HG02759 (cell line): Measurements from ENCODE around the gene IFNL4.
"Not testable (repeated sequence)": the region's sequence is repeated elsewhere in the genome, so short reads cannot be mapped to it uniquely, and the experiment has no call there.

Experiments
- ATAC-seq: cut with Tn5 transposase; IDR thresholded peaks from one replicate; pipeline ENCODE4 v1.9.1; 2021; ENCODE audit warnings: mild to moderate bottlenecking, moderate library complexity; ENCODE audit not compliant: unreplicated experiment

The IFNL4 gene

DNA sequence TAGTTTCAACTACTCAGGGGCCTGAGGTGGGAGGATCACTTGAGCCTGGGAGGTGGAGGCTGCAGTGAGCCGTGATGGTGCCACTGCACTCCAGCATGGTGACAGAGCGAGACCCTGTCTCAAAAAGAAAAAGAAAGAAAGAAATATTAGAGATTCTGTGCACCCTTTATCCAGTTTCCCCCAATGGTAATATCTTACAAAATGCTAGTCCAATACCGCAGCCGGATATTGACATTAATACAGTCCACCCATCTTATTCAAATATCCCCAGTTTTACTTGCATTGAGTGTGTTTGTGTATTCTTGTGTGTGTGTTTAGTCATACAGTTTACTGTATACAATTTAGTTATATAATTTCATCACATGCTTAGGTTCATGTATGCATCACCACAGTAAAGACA, 8.6 kb upstream of the IFNL4 start:
- ATAC-seq = no peak

DNA sequence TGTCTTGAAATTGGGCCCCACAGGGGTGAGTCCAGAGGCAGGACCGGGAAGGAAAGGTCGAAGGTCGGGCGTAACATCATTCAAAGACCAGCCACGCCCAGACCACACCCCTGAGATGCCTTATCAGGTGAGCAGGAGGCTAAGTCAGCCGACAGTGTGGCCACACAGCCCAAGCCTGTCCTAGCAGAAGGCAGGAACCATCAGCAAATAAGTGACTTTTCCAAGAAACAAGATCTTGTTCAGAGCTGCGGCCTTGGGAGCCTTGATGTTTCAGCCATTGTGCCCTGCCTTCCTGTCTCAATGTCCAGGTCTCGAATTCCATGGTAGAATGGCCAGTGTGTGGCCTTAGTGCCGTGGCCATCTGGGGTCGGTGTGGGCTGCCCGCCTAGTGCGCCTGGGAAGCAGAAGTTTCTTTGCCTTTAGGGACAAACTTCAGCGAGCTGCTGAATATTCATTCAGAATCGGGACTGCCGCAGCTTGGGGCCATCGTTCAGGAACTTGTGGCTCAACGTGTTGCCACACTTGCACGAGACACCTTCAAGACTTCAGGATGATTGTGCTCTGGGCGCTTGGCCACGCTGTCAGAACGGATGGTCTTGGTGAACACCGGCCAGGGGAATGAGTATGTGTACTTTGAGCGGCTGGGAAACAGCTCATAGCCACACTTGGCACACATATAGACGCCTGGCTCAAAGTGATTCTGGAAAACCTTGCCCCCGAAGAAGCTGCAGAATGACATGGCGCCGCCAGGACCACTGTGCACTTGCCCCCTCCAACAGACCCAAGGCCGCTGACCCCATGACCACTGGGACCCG, 6.1 kb upstream of the IFNL4 start:
- ATAC-seq = no peak

DNA sequence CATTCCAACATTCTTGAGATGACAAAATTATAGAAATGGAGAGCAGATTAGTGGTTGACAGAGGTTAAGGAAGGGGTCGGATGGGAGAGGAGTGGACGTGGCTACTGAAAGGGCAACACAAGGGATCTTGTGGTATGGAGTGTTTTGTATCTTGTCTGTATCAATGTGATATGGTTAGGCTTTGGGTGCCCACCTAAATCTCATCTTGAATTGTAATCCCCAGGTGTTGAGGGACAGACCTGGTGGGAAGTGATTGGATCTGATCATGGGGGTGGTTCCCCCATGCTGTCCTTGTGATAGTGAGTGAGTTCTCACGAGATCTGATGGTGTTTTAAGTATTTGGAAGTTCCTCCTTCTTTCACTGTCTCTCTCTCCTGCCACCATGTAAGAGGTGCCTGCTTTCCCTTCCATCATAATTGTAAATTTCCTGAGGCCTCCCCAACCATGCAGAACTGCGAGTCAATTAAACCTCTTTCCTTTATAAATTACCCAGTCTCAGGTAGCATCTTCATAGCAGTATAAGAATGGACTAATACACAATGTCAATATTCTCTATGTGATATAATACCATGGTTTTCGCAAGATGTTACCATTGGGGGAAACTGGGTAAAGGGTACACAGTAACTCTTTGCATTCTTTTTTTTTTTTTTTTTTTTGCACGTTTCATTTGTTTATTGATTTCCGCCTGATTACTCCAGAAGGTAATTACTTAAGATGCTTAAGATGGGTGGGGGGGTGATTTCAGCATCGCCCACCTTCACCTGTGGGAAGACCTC, 4.9 kb upstream of the IFNL4 start:
- no peak for ATAC-seq

DNA sequence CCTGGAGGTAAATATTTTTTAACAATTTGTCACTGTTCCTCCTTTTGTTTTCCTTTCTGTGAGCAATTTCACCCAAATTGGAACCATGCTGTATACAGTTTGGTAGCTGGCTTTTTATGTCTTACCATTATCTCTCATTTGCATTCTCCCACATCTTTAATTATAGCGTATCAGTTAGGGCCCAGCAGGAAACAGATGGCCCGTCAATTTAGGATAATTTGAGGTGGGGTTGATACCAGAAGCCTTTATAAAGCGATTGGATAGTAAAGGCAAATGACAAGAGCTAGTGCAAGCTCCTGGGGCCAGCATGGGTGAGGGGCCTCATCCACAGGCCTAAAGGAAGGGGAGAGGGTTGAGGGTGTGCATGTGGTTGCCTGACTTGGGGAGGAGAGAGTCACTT, 3.8 kb upstream of the IFNL4 start:
- no peak for ATAC-seq

DNA sequence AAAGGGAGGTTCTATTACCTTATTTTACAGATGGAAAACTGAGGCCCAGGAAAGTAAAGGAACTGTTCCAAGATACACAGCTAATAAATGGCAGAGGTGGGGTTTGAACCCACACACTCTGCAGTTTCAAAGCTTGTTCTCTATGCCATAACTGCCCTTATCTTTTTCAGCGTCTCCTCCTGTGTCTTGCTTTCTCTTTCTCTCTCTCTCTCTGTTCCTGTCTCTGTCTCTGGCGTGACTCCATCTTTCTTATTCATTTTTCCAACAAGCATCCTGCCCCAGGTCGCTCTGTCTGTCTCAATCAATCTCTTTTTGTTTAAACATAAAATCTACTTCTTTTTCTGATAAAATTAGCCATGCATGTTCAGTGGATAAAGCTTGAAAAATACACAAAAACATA, 3.2 kb upstream of the IFNL4 start:
- ATAC-seq = no peak

DNA sequence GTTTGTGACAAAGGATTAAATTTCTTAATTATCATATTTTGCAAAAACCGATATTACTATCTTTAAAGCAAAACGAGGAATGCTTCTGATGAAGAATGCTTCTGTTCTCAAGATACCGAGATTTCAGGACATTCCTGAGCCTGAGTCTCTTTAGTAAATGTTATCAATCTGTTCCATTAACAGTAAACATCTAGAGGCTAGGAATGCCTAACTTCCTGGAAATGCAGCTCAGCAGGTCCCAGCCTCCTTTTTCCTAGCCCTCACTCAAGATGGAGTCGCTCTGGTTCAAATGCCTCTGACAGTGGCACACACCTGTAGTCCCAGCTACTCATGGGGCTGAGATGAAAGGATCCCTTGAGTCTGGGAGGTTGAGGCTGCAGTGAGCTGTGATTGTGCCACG, 2.4 kb upstream of the IFNL4 start:
- ATAC-seq = no peak

DNA sequence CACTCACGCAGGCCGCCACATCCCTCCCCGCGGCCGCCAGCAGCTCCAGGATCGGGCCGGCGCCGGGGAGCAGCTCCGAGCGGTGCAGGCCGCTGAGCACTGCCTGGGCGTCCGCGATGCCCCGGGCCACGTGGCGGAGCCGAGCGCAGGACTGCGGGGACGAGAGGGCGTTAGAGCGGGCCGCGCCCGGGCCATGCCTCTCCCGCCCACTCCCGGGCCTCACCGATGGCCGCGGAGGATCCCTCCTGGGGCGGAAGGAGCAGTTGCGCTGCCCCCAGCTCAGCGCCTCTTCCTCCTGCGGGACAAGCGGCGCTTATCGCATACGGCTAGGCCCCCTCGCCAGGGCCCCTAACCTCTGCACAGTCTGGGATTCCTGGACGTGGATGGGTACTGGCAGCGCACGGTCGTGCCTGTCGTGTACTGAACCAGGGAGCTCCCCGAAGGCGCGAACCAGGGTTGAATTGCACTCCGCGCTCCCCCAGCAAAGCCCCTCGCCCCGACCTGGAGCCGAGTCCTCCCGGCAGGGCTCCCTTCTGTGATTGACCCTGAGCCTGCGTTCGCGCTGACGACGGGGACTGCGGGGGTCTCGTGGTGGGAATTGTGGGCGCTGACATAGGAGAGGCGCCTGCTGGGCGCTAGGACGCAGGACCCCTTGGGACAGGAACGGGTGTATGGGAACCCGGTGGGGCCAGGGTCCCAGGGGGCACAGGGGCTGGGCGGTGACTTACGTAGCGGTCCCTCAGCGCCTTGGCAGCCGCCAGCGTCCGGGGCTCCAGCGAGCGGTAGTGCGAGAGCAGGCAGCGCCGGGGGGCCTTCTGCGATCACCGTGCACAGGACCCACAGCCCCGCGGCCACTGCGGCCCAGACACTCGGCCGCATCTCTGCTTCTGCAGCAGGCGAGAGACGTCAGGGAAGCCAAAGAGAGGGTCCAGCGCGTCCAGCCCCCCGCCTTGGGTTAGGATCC, 673 bp downstream of the IFNL4 start:
- no peak for ATAC-seq

DNA sequence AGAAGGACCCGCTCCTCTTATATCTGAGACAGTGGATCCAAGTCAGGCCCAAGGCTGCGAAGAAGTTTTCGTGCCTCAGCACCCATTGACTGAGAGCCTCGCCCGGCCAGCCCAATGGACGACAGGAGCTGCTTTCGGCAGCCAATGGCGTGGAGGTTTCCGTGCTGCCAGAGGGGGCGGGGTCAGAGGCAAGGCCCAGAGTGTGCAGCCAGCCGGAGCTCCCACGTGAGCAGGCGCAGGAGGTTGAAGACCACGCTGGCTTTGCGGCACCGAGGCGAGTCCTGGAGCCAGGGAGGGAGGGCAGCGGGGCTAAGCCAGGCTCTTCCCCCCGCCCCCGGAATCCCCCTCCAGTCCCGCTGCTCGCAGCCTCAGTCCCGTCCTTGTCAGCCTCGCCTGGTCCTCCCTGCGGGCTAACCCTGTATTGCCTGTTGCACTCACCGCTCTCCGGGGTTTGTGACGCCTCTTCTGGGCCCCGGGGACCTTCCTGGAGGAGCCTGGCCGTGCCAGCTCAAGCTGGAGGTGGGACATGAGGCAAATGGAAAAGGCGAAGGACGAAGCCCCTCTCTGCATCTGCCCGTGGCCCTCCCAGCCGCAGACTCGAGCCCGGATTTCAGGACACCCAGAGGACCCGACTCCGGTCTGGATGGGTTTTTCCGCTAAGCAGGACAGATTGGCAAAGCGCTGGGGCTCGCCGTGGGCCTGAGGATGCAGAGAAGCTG, 1.5 kb downstream of the IFNL4 start:
- ATAC-seq = no peak

DNA sequence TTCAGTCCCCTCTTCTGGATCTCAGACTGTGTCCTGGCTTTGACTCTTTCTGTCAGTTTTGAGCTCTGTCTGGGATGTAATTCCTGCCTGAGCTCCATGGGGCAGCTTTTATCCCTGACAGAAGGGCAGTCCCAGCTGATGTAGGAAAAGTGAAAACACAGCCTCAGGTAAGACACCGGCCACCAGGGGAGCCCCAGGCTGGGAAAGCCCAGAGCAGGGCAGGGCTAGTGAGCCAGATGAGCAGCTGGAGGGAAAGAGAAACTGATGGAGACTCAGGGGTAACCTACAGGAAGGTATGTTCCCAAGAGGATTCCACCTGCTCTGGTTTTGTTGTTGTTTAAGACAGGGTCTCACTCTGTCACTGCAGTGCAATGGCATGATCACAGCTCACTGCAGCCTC, 3.5 kb downstream of the IFNL4 start:
- not testable (repeated sequence) for ATAC-seq

DNA sequence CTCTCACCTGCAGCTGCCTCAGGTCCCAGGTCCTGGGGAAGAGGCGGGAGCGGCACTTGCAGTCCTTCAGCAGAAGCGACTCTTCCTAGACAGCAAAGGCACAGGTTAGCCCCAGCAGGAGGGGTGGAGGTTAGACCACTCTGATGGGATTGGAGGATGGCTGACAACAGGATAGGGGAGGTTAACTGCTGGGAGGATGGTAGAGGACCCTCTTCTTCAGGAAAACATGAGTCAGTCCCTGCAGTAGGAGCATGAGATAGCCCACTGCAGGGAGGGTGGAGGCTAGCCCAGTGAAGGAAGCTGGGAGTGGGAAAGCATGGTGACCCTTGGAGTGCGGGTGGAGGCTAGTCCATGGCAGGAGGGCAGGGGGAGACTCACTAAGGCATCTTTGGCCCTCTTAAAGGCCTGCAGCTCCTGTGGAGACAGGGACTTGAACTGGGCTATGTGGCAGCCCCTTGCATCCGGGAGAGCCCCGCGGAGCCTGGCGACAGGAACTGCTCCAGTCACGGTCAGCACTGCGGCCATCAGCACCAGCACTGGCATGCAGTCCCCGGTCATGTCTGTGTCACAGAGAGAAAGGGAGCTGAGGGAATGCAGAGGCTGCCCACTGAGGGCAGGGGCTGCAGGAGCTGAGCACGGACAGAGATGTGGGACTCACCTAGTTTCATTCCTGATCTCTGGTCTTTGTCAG, 4.1 kb downstream of the IFNL4 start, which contains the start of gene IFNL3:
TSS of gene IFNL3 (minus strand) at position 597 of the 691 bp plus-strand sequence. CDS start at position 558, 39 bp downstream.
- not testable (repeated sequence) for ATAC-seq

DNA sequence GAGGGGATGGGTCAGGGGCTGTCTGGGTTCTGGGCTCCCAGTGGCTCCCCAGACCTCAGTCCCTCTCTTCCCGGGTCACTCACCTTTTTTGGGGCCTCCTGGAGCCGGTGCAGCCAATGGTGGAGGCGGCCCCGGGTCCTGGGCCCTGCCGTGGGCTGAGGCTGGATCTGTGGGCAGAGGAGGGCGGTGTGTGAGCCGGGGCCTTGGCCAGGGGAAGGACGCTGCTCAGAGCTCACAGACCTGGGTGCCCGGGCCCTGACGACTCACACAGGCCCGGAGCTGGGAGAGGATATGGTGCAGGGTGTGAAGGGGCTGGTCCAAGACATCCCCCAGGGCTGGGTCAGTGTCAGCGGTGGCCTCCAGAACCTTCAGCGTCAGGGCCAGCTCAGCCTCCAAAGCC, 4.9 kb downstream of the IFNL4 start:
- ATAC-seq = not testable (repeated sequence)

DNA sequence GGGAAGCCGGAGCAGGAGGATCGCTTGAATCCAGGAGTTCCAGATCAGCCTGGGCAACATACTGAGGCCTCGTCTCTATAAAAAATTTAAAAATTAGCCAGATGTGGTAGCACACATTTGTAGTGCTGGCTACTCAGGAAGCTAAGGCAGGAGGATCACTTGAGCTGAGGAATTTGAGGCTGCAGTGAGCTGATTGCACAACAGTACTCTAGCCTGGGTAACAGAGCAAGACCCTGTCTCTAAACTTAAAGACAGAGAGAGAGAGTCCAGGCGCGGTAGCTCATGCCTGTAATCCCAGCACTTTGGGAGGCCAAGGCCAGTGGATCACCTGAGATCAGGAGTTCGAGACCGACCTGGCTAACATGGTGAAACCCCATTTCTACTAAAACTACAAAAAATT, 8.2 kb downstream of the IFNL4 start:
- no peak for ATAC-seq

DNA sequence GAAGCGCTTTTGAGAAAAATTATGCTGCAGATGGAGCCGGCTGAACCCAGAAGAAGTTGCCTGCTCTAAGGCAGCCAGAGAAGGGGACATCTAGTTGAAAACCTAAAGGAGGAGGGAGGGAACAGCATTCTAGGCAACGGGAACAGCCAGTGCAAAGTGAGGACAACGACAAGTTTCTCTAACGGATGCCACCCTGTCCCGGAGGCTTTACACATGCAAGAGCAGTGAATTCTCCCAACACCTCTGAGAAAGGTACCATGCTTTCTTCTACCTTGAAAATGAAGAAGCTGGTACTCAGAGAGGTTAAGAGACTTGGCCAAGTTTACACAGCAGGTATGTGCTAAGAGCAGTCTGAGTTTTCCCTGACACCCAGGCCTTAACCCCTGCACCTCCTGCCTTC, 9.7 kb downstream of the IFNL4 start:
- ATAC-seq = no peak

DNA sequence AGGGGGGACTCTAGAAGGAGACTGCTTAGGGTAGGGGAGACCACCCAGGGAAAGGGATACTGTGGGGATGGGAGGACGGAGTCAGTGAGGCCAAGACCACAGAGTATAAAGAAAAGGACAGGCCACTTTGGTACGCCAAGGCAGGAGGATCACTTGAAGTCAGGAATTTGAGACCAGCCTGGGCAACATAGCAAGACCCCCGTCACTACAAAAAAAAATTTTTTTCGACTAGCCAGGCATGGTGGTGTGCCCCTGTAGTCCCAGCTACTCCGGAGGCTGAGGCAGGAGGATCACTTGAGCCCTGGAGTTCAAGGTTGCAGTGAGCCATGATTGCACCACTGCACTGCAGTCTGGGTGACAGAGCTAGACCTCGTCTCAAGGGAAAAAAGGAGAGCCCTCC, 10.4 kb downstream of the IFNL4 start:
- no peak for ATAC-seq

DNA sequence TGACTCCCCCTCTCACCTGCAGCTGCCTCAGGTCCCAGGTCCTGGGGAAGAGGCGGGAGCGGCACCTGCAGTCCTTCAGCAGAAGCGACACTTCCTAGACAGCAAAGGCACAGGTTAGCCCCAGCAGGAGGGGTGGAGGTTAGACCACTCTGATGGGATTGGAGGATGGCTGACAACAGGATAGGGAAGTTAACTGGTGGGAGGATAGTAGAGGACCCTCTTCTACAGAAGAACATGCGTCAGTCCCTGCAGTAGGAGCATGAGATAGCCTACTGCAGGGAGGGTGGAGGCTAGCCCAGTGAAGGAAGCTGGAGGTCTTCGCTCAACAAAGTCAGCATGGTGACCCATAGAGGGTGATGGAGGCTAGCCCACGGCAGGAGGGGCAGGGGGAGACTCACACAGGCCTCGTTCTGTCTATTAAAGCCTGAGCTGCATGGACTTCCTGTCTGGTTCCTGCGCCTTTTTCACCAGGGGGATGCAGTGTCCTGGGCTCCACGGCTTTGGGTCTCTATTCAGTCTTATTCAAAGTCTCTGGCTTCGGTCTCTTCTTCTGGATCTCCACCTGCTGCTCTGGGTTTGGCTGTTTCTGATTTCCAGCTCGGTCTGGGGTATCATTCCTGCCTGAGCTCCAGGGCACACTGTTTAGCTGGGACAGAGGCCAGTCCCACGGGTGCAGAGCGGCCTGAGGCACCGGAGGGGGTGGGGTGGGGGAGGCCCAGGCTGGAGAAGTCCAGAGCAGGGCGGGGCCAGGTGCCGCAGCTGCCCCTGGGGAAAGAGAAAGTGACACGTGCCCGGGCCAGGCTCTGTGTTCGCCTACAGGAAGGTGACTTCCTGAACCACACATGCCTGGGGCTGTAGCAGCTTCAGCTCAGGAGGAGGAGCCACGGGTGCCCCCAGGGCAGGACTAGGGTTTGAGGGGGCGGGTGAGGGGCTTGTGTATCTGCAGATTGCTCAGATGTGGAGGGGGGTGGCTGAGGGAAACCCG, 11.2 kb downstream of the IFNL4 start:
- peak; percentile 66 for ATAC-seq

DNA sequence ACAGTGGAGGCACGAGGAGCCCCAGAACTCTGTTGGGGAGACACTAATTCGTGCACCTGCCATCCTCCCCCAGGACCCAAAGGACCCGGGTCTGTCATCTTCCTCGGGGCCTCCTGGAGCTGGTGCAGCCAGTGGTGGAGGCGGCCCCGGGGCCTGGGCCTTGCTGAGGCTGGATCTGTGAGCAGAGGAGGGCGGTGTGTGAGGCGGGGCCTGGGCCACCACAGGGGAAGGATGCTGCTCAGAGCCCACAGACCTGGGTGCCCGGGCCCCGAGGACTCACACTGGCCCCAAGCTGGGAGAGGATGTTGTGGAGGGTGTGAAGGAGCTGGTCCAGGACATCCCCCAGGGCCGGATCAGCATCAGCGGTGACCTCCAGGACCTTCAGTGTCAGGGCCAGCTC, 12.1 kb downstream of the IFNL4 start:
- ATAC-seq = no peak

DNA sequence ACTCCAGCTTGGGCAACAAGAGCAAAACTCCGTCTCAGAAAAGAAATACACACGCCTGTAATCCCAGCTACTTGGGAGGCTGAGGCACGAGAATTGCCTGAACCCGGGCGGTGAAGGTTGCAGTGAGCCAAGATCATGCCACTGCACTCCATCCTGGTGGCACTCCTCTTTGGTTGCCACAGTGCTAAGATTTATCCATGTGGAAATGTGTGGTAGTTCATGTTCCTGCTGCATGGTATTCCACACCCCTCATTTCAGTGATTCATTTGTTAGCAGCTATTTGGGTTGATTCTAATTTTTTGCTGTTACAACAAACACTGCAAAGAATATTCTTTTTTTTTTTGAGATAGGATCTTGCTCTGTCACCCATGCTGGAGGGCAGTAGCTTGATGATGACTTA, 15.9 kb downstream of the IFNL4 start:
- ATAC-seq = no peak

DNA sequence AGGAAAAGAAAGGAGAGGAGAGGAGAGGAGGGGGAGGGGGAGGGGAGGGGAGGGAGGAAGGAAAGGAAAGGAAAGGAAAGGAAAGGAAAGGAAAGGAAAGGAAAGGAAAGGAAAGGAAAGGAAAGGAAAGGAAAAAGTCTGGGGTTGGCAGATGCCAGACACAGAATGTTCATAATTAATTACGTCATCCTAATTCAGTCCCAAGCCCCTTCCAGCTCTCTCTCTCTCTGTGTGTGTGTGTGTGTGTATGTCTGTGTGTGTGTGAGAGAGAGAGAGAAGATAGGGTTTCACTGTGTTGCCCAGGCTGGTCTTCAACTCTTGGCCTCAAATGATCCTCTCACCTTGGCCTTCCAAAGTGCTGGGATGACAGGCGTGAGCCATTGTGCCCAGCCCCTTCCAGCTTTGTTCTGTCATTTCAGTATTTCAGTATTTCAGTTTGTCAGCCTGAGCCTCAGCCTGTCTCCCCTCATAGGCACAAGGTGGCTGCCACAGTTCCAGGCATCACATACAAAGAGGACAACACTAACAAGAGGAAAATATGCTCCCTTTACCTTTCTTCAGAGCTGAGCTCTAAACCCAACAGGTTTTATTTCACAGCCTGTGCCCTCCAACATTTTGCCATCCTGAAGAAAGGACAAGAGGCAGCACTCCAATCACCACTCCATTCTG, 18.4 kb downstream of the IFNL4 start:
- no peak for ATAC-seq
